NB4 (cell line): ENCODE data around the gene UBXN6.

Source experiments
- DNase-seq: peaks from one replicate; pipeline ENCODE4 v3.0.0; 2010; ENCODE audit warnings: low read depth
- H3K4me3 ChIP-seq: one replicate; pipeline ENCODE4 v1.5.1; 2011; ENCODE audit warnings: mild to moderate bottlenecking, low read depth, low read length, moderate library complexity
- CTCF ChIP-seq: IDR thresholded peaks from one replicate; pipeline ENCODE4 v1.5.1; 2012; ENCODE audit warnings: low read depth, low read length
- MAX ChIP-seq: IDR thresholded peaks from 2 replicates; pipeline ENCODE4 v1.6.1; 2011; ENCODE audit warnings: low read depth, low read length
- MYC ChIP-seq: IDR thresholded peaks from 2 replicates; pipeline ENCODE4 v1.6.1; 2011; ENCODE audit warnings: low read depth, low read length
- POLR2A ChIP-seq: IDR thresholded peaks from 2 replicates; pipeline ENCODE4 v1.6.1; 2011; ENCODE audit warnings: mild to moderate bottlenecking; ENCODE audit not compliant: insufficient read length; ENCODE audit errors: extremely low read depth

The UBXN6 gene

GRCh38 chr19:4439243-4439642 is 18.4 kb downstream of the UBXN6 start:
- TF ChIP-seq MYC (no peak), POLR2A (no peak), CTCF (no peak), MAX (no peak)
- no peak overlapping the region for H3K4me3 ChIP-seq
- no peak for DNase-seq

GRCh38 chr19:4437103-4437502 is 20.5 kb downstream of the UBXN6 start:
- TF ChIP-seq MAX (no peak), POLR2A (no peak), CTCF (no peak), MYC (no peak)
- no peak for DNase-seq
- no peak overlapping the region for H3K4me3 ChIP-seq

- TF ChIP-seq MYC (no peak), POLR2A (no peak), CTCF (no peak), MAX (no peak)
- no peak for DNase-seq
- no peak overlapping the region for H3K4me3 ChIP-seq
Measured at GRCh38 chr19:4436231-4436630, 21.4 kb downstream of the UBXN6 start.

GRCh38 chr19:4434391-4434790 is 23.2 kb downstream of the UBXN6 start:
- no peak for TF ChIP-seq CTCF
- no peak for TF ChIP-seq MYC
- no peak for TF ChIP-seq POLR2A
- TF ChIP-seq MAX = no peak
- no peak for DNase-seq
- no peak overlapping the region for H3K4me3 ChIP-seq

- H3K4me3 ChIP-seq = no peak overlapping the region
- no peak for DNase-seq
- TF ChIP-seq MYC = no peak
- TF ChIP-seq CTCF = no peak
- TF ChIP-seq POLR2A = no peak
- TF ChIP-seq MAX = no peak
Measured at GRCh38 chr19:4432918-4433506, 24.6 kb downstream of the UBXN6 start.
